ENCODE data around the gene UCP3.
"Not testable (repeated sequence)": the region's sequence is repeated elsewhere in the genome, so short reads cannot be mapped to it uniquely, and the experiment has no call there.

The UCP3 gene

GRCh38 chr11:73999581-74000306, 9.1 kb downstream of the UCP3 start:
- no peak for DNase-seq

GRCh38 chr11:73998846-73999575, 9.9 kb downstream of the UCP3 start:
- DNase-seq, result no peak

DNA sequence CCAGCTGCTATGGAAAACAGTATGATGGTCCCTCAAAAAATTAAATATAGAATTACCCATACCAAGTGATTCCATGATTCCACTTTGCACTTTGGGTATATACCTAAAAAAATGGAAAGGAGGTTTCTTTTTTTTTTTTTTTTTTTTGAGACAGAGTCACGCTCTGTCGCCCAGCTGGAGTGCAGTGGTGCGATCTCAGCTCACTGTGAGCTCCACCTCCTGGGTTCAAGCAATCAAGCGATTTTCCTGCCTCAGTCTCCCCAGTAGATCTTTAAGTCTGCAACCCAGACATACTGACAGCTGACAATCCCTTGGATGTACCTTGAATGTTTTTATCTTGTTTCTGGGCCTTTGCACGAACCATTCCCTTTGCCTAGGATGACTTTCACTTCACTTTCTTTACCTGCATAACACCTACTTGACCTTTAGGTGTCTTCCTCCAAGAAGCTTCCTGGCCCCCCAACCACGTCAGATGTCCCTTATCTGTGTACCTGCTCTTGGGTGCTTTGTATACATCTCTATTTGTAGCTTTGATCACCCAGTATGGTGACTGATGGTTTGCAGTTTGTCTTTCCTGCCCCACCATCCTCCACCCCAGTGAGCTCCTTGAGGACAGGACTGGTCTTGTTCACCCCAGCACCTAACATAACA, 11.6 kb downstream of the UCP3 start:
- DNase-seq, result no peak

DNA sequence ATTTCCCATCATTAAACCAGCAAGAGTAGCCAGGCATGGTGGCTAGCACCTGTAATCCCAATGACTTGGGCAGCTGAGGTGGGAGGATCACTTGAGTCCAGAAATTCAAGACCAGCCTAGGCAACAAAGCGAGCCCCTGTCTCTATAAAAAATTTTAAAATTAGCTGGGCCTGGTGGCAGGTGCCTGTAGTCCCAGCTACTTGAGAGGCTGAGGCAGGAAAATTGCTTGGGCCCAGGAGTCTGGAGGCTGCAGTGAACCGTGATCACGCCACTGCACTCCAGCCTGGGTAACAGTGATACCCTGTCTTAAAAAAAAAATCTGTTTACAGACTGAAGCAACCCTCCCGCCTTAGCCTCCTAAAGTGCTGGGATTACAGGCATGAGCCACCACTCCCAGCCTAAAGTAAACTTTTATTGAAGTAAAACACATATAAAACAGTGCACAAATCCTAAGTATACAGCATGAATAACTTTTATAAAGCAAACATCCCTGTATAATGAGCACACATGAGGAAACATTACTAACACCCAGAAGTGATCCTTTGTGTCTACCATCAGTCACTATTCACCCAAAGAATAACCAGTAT, 12.6 kb downstream of the UCP3 start:
- DNase-seq, result no peak

- DNase-seq, result no peak
These were observed 13.2 kb downstream of the UCP3 start for GRCh38 chr11:73995731-73996130.

DNA sequence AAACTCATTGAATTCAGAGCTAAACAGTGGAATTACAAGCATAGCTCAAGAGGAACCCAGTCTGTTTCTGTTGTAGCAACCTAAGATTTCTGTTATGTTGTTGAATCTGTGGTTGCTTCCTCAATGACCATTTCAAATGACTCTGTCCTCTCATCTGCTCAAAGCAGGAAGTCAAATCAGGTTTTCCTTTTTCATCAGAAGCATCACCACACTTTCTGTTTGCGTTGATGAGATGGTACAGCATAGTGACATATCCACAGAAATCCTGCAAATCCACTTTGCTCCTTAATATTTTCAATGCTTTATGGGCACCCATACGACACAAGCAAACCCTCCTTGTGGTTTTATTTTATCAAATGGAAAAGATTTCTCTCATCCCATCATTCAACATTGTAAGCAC, 13.6 kb downstream of the UCP3 start:
- no peak for DNase-seq

DNA sequence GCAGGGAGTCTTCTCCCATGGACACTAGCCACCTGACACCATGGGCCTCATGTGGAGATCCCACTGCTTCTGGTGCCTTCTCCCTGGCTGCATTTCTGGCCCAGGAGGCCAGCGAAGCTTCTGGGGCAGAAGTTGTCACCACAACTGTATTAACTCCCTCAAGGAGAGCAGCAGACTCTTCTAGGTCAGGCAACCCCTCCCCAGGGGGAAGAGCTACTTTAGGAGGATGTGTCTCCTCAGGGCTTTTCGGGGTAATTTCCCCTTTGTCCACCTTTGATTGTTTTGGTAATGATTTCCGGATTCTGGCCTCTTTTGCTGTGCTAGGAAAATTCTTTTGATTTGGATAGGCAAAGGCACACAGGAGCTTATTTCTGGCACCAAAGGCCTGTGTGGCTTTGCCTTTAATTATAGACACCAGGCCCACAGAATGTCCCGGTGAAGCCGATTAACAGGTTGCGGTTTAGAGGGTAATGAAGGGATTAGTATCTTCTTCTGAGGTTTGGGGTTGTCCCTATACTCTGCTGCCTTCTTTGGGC, 17.3 kb downstream of the UCP3 start:
- DNase-seq, result no peak

DNA sequence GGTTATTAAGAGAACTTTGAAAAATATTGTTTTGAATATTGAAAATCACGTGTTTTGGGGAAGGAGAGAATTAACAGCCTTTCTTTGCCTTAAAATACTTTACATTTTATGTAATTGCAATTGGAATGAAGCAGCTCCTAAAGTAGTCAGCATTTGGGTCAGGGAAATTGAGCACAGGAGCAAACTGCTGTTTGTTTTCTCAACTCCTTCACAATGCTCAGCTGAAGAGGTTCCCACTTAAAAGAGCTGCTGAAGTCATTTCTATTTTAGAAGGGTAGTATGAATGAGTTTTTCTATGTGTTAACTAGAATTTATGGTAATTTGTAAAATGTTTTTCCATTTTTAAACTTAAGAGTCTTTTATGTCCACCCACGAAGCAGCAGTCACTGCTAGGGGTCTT, 18.2 kb downstream of the UCP3 start:
- no peak for DNase-seq

DNA sequence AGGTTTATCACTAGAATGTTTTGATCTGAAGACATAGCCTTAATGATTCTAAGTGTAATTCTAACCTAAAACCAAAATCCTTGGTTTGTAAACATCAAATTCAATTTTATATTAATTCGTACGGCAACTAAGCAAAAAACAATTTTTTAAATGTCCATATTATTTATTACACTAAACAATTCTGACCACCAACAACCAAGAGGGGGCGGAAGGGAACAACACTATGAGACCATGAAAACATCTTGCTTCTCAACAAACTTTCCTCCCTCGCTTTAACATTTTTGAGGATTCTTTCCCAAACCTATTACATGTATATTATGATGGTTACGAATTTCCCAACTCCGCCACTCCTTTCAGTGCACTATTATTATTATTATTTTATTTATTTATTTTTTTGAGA, 19.7 kb downstream of the UCP3 start:
- no peak for DNase-seq

DNA sequence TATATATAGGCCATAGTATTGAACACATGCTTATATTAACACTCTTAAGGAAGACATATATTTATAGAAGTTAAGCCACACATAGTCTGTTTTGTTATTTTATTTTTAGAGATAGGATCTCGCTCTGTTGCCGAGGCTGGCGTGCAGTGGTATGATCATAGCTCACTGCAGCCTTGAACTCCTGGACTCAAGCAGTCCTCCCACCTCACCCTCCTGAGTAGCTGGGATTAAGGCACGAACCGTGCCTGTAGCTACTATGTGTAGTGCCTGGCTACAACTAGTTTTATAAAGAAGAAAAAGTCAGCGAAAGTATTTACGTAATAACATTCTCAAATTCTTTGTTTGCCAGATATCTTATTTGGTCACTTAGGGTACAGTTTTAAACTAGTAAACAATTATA, 20.7 kb downstream of the UCP3 start:
- DNase-seq, result no peak

DNA sequence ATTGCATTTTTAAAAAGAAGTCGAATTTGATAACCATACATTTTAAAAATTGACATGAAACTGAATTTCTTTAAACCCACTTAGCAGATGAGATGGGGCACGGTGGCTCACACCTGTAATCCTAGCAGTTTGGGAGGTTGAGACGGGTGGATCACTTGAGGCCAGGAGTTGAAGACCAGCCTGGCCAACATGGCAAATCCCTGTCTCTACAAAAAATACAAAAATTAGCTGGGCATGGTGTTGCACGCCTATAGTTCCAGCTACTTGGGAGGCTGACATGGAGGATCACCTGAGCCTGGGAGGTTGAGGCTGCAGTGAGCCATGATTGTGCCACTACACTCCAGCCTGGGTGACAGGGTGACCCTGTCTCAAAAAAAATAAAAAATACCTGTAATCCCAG, 23.2 kb downstream of the UCP3 start:
- DNase-seq, result not testable (repeated sequence)

- DNase-seq, result no peak
These were observed 24.9 kb downstream of the UCP3 start for GRCh38 chr11:73983741-73984538.

- DNase-seq, result peak; percentile 91 to 94
These were observed 25.7 kb downstream of the UCP3 start for GRCh38 chr11:73982990-73983740.

- DNase-seq, result peak; percentile 71 to 86
These were observed 26.3 kb downstream of the UCP3 start, which contains the start of gene UCP2 for GRCh38 chr11:73982595-73982989. Gene UCP2, minus strand, starts transcription at chr11:73982843. Its CDS starts 4,465 bp downstream, at chr11:73978378.

- no peak for DNase-seq
These were observed 27.7 kb downstream of the UCP3 start for GRCh38 chr11:73981051-73981805.

GRCh38 chr11:73980001-73980961, 28.6 kb downstream of the UCP3 start:
- DNase-seq, result peak in 1 of 2 donors; percentile 14

GRCh38 chr11:73978576-73979086, 30.3 kb downstream of the UCP3 start:
- DNase-seq, result no peak

DNA sequence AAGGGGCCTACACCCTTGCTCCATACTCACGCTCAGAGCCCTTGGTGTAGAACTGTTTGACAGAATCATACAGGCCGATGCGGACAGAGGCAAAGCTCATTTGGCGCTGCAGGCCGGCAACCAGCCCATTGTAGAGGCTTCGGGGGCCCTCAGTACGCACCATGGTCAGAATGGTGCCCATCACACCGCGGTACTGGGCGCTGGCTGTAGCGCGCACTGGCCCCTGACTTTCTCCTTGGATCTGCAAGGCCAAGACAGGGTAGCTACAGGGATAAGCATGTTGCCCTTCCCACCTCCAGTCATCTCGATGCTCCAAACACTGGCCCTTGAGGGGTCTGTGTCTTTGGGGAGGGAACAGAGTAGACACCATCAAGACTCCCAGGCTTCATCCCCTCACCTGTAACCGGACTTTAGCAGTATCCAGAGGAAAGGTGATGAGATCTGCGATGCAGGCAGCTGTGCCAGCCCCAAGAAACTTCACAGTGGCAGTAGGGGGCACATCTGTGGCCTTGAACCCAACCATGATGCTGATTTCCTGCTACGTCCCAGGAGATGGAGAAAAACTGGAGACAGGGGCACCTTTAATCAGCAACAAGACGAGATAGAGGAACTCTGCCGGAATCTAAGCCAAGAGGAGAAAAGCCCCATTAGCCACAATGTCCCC, 30.9 kb downstream of the UCP3 start:
- DNase-seq, result no peak

All from hippocampal formation (tissue), 2 donors.